H1 (cell line): ENCODE data around the gene MYLK3.

ENCODE experiments used
- ASH2L ChIP-seq: fragments of 200-600, 300-600 bp; sonication (generic); IDR thresholded peaks from one replicate; pipeline ENCODE4 v1.7.1; 2017; ENCODE audit warnings: low read length
- BCL11A ChIP-seq, 2 experiments: IDR thresholded peaks; one replicate each; pipeline ENCODE4 v1.6.1; 2011; ENCODE audit warnings: low read depth in 2 of 2, low read length in 2 of 2, mild to moderate bottlenecking in 2 of 2
- RAD21 ChIP-seq, 2 experiments: IDR thresholded peaks in 1 of 2; conservative IDR thresholded peaks in 1 of 2; 2 replicates each; pipeline ENCODE4 v1.6.1; 2011; ENCODE audit warnings: low read depth in 2 of 2, low read length in 2 of 2, improper control_type of control experiment in 1 of 2, inconsistent platforms in 1 of 2, mild to moderate bottlenecking in 1 of 2, moderate library complexity in 1 of 2
- SIN3A ChIP-seq, 2 experiments: IDR thresholded peaks in 1 of 2; conservative IDR thresholded peaks in 1 of 2; 2 replicates each; pipeline ENCODE4 v1.6.1; 2011 to 2012; ENCODE audit warnings: low read length in 2 of 2, improper control_type of control experiment in 1 of 2, low read depth in 1 of 2, mild to moderate bottlenecking in 1 of 2
- TF ChIP-seq, protein P1 (sequence below), 3 experiments: IDR thresholded peaks; 1 replicate in 2 of 3; 2 replicates in 1 of 3; pipeline versions ENCODE4 v1.5.1 to v1.6.1; 2011; ENCODE audit warnings: low read length in 3 of 3, mild to moderate bottlenecking in 3 of 3, inconsistent platforms in 2 of 3, low read depth in 1 of 3, moderate library complexity in 1 of 3; ENCODE audit not compliant: insufficient read depth in 1 of 3; ENCODE audit errors: control extremely low read depth in 1 of 3

- no peak for TF ChIP-seq ASH2L
- TF ChIP-seq, protein P1, sequence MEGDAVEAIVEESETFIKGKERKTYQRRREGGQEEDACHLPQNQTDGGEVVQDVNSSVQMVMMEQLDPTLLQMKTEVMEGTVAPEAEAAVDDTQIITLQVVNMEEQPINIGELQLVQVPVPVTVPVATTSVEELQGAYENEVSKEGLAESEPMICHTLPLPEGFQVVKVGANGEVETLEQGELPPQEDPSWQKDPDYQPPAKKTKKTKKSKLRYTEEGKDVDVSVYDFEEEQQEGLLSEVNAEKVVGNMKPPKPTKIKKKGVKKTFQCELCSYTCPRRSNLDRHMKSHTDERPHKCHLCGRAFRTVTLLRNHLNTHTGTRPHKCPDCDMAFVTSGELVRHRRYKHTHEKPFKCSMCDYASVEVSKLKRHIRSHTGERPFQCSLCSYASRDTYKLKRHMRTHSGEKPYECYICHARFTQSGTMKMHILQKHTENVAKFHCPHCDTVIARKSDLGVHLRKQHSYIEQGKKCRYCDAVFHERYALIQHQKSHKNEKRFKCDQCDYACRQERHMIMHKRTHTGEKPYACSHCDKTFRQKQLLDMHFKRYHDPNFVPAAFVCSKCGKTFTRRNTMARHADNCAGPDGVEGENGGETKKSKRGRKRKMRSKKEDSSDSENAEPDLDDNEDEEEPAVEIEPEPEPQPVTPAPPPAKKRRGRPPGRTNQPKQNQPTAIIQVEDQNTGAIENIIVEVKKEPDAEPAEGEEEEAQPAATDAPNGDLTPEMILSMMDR (IDR thresholded peaks at IDR 0.05; ENCODE audit: control extremely low read depth in 1 of 3, insufficient read depth in 1 of 3, low read depth in 1 of 3, low read length in 3 of 3): no peak
- no peak for TF ChIP-seq BCL11A (IDR thresholded peaks at IDR 0.05; ENCODE audit: low read depth in 2 of 2, low read length in 2 of 2)
- TF ChIP-seq RAD21 (IDR thresholded peaks at IDR 0.05 in 1 of 2, conservative IDR thresholded peaks at IDR 0.05 in 1 of 2; ENCODE audit: low read depth in 2 of 2, low read length in 2 of 2): no peak
- TF ChIP-seq SIN3A (conservative IDR thresholded peaks at IDR 0.05 in 1 of 2, IDR thresholded peaks at IDR 0.05 in 1 of 2; ENCODE audit: low read depth in 1 of 2, low read length in 2 of 2): no peak
Measured at GRCh38 chr16:46690281-46691178, 57.6 kb downstream of the MYLK3 start.
